A549 (cell line): Measurements from ENCODE around the gene SLC25A4.

ENCODE experiments used
- CTCF ChIP-seq: fragments of >200 bp; sonication (Bioruptor Twin); formaldehyde crosslinking; IDR thresholded peaks from 3 replicates; pipeline ENCODE4 v1.5.1; 2016
- EP300 ChIP-seq, 2 experiments: fragments of >200 bp; sonication (Bioruptor Twin); formaldehyde crosslinking; IDR thresholded peaks; 2 replicates in 1 of 2; 3 replicates in 1 of 2; pipeline ENCODE4 v1.6.1; 2016 to 2017
- ESRRA ChIP-seq: fragments of 150-350 bp; IDR thresholded peaks from 2 replicates; pipeline ENCODE4 v1.6.1; 2014; ENCODE audit warnings: mild to moderate bottlenecking, low read length, borderline replicate concordance
- KDM1A ChIP-seq: fragments of 200-600 bp; sonication (generic); IDR thresholded peaks from 2 replicates; pipeline ENCODE4 v1.6.1; 2016; ENCODE audit warnings: low read depth, mild to moderate bottlenecking
- PBX3 ChIP-seq: IDR thresholded peaks from 2 replicates; pipeline ENCODE4 v1.6.1; 2012
- POLR2AphosphoS2 ChIP-seq: conservative IDR thresholded peaks from 2 replicates; pipeline ENCODE4 v1.6.1; 2012; ENCODE audit warnings: low read length, improper control_type of control experiment, inconsistent platforms
- RFX5 ChIP-seq: fragments of 450-650 bp; IDR thresholded peaks from 2 replicates; pipeline ENCODE4 v1.7.1; 2014; ENCODE audit warnings: antibody characterized with exemption, mild to moderate bottlenecking, moderate library complexity
- TF ChIP-seq, protein P1 (sequence below): IDR thresholded peaks from 2 replicates; pipeline ENCODE4 v1.6.1; 2012

- TF ChIP-seq KDM1A (no peak), ESRRA (no peak), CTCF (no peak), RFX5 (no peak), PBX3 (no peak), EP300 (IDR thresholded peaks at IDR 0.05) (no peak), POLR2AphosphoS2 (no peak)
- TF ChIP-seq, protein P1, sequence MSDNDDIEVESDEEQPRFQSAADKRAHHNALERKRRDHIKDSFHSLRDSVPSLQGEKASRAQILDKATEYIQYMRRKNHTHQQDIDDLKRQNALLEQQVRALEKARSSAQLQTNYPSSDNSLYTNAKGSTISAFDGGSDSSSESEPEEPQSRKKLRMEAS: no peak
Measured at GRCh38 chr4:185099940-185100339, 43.1 kb upstream of the SLC25A4 start.
